NCI-H1105 (cell line): ENCODE measurements around the gene TMEM242.

Source experiments
- DNase-seq: peaks from one replicate; lab custom pipeline; 2025; lab: John Stamatoyannopoulos, UW

Gene TMEM242

GRCh38 chr6:157288575-157288974, 34.7 kb downstream of the TMEM242 start:
- no peak for DNase-seq

- no peak for DNase-seq
These were observed 35.4 kb downstream of the TMEM242 start for GRCh38 chr6:157287923-157288322.

- no peak for DNase-seq
These were observed 36.0 kb downstream of the TMEM242 start for GRCh38 chr6:157287247-157287850.

GRCh38 chr6:157285422-157285779, 37.9 kb downstream of the TMEM242 start:
- DNase-seq: no peak

GRCh38 chr6:157284738-157285421, 38.4 kb downstream of the TMEM242 start:
- no peak for DNase-seq

- no peak for DNase-seq
These were observed 39.2 kb downstream of the TMEM242 start for GRCh38 chr6:157283900-157284737.

- DNase-seq: no peak
These were observed 39.9 kb downstream of the TMEM242 start for GRCh38 chr6:157283330-157283898.

- no peak for DNase-seq
These were observed 41.0 kb downstream of the TMEM242 start for GRCh38 chr6:157282284-157282683.

GRCh38 chr6:157281570-157281969, 41.7 kb downstream of the TMEM242 start:
- no peak for DNase-seq

GRCh38 chr6:157280947-157281346, 42.4 kb downstream of the TMEM242 start:
- DNase-seq: no peak

- DNase-seq: no peak
These were observed 43.2 kb downstream of the TMEM242 start for GRCh38 chr6:157280157-157280556.

GRCh38 chr6:157278171-157278570, 45.1 kb downstream of the TMEM242 start:
- DNase-seq: no peak

GRCh38 chr6:157276731-157277130, 46.6 kb downstream of the TMEM242 start:
- DNase-seq: no peak

GRCh38 chr6:157276134-157276532, 47.2 kb downstream of the TMEM242 start:
- no peak for DNase-seq

- DNase-seq: peak; percentile 80
These were observed 48.7 kb downstream of the TMEM242 start for GRCh38 chr6:157274471-157275226.

- peak; percentile 57 for DNase-seq
These were observed 49.4 kb downstream of the TMEM242 start for GRCh38 chr6:157273756-157274470.

- peak; percentile 19 for DNase-seq
These were observed 50.2 kb downstream of the TMEM242 start for GRCh38 chr6:157272866-157273755.

- no peak for DNase-seq
These were observed 50.9 kb downstream of the TMEM242 start for GRCh38 chr6:157272372-157272771.

GRCh38 chr6:157271911-157272310, 51.4 kb downstream of the TMEM242 start:
- DNase-seq: no peak

- no peak for DNase-seq
These were observed 51.9 kb downstream of the TMEM242 start for GRCh38 chr6:157271441-157271840.
